Measurements from ENCODE around the gene ZNF160.

GRCh38 chr19:53078668-53079067 is 24.6 kb downstream of the ZNF160 start:
- TF ChIP-seq CTCF (IDR thresholded peaks at IDR 0.05) (no peak), POLR2A (IDR thresholded peaks at IDR 0.05) (no peak), EP300 (IDR thresholded peaks at IDR 0.05) (no peak), POLR2AphosphoS5 (IDR thresholded peaks at IDR 0.05) (no peak)

Data from sigmoid colon (tissue), 4 donors.